Cardiac fibroblast (primary cell): ENCODE measurements around the gene ZRSR2.

Source experiments
- DNase-seq, 2 donors: peaks; one replicate each; pipeline versions ENCODE4 v3.0.0 to v3.0.0-alpha.2; 2010; ENCODE audit warnings: low read depth in 2 of 2
- H3K4me3 ChIP-seq, 2 donors: replicated peaks in 1 of 2; 1 replicate in 1 of 2; 2 replicates in 1 of 2; pipeline ENCODE4 v1.5.1; 2011; ENCODE audit warnings: low read depth in 2 of 2, low read length in 2 of 2, mild to moderate bottlenecking in 2 of 2, moderate library complexity in 1 of 2
- CTCF ChIP-seq: IDR thresholded peaks from one replicate; pipeline ENCODE4 v1.5.1; 2011; ENCODE audit warnings: low read depth, mild to moderate bottlenecking, low read length, inconsistent platforms

Gene ZRSR2

GRCh38 chrX:15869695-15870094 lies 79.4 kb downstream of the ZRSR2 start:
- no peak for DNase-seq
- no peak for TF ChIP-seq CTCF
- H3K4me3 ChIP-seq: no peak overlapping the region

- no peak for DNase-seq
- H3K4me3 ChIP-seq: no peak overlapping the region
- TF ChIP-seq CTCF: no peak
These were observed 80.0 kb downstream of the ZRSR2 start for GRCh38 chrX:15870310-15870709.
